NOMO-1 treated with DMSO at 0.1 percent for 48 hours (cell line): Measurements from ENCODE around the gene SV2B.

Source experiments
- DNase-seq: peaks from one replicate; lab custom pipeline; 2025; ENCODE audit not compliant: unreplicated experiment; lab: John Stamatoyannopoulos, UW

Gene SV2B

DNA sequence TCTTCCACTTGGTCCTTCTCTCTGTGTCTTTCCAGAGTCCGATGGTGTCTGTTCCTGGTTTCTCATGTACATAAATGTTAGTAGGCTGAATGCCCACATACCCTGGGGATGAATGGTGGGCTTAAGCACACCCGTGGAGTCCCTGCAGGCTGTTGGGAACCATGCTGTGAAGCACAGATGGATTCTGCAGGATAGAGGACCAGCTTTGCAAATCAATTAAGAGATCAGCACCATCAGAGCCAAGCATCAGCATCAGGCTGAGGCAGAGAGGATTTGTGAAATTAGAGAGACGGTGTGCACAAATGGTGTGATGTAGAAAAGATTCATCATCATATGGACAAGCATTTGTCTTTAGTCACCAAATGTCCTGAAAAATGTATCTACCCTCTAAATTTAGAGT, 127.1 kb downstream of the SV2B start:
- DNase-seq: no peak

DNA sequence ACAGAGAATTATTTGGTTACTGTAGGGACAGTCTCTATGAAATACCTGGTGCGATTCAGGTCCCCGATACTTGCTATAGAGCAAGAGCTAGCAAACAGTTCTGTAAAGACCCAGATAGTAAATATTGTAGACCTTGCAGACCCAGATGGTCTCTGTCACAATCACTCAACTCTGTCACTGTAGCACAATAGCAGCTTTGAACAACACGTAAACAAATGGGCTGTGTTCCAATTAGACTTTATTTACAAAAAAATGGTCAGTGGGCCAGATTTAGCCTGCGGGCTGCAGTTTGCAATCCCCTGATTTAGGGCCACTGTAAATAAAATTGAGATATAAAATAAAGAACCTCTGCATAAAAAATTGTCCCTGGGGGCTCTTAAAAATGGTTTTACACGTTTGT, 127.7 kb downstream of the SV2B start:
- DNase-seq: no peak

DNA sequence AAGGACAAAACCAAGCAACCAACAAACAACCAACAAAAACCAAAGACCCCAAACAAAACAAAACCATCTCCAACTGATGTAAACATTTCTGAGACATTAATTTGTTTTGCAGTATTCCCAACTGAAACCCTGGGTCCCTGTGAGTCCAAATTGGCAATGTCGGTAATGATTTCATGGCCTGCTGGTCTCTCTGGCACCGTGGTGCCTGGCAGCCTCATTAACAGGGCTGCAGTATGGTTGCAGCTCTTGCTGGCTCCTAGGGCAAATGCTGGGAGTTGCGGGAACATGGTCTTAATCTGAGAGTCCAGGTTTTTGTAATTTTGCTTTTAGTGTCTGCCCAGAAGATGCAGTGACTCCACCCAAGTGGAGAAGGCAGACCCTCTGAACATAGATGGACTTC, 128.3 kb downstream of the SV2B start:
- no peak for DNase-seq

DNA sequence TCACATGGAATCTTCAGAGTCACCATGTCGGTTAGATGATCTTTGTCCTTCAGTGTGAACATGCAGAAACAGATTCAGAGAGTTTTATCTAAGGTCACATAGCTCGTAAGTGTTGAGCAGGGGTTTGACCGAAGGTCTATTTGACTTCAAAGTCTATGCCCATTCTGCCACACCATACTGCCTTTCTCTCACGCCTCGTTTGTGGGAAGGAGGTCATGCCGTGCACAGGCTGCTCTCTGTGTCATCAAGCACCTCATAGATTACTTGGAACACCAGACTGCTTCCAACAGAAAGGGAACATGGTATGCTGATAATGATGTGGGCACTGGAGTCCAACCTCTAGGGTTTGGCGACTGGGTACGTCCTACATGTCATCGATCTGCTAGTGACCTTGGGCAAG, 128.8 kb downstream of the SV2B start:
- no peak for DNase-seq

DNA sequence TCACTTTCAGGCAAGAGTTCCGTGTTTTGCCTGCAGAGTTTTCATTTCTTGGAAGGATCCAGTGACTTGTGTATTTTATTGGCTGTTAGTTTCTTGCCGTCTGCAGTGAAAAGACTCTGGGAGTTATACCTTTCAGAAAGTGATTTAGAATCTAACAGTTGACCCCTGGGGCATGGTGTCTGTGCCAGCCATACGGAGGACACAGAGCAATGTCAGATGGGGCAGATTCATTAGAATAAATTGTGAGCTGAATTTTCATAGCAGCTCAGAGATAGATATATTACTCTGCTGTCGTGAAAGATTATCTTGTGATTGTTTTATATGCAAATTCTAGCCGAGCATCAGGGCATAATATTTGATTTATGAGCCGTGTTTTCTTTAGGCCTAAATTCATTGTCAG, 131.6 kb downstream of the SV2B start:
- no peak for DNase-seq

DNA sequence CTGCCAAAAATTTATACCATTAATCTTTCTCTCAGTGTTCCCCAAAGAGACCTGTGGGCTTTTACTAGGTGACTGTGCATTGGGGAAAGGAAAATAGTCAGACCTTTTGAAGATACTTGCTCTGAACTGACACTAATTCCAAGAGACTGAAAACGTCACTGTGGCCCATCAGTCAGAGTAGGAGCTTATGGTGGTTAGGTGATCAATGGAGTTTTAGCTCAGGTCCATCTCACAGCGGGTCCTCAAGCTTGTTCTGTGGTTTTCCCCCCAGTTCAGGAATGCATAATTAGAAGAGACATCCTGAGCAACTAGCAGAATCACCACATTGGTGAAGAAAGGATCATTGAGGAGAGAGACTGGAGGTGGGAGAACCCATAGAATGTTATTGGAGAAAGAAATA, 134.7 kb downstream of the SV2B start:
- DNase-seq: no peak

DNA sequence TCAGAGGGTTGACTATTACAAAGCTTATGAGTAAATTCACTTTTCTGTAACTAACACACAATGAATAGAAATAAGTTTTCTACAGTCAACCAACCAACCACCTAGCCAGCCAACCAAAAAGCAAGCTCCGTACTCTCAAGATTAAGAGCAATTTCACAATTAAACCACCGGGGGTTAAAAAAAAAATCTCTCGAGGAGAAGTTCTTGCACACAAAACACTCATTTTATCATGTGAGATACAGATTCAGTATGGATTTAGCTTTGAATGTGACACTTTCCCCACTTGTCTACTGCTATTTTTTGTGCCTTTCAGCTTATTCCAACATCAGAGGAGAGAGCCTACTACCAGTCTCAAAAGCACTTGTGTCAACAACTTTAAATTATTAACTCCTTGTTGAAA, 135.3 kb downstream of the SV2B start:
- no peak for DNase-seq

DNA sequence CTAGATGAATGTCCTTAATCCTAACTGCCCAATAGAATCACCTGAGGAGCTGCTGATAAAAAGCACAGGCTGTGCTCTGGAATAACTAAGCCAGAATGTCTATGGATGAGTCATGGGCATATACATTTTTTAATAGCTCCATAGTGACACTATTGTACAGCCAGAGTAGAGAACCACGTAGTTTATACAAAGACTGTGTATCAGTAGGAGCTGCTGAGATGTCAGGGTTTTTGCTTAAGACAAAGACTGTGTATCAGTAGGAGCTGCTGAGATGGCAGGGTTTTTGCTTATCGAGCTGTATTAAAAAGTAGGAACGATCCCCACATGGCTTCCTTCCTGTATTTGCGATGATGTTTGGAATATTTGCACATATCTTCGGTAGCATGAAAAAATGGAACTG, 137.4 kb downstream of the SV2B start:
- no peak for DNase-seq

DNA sequence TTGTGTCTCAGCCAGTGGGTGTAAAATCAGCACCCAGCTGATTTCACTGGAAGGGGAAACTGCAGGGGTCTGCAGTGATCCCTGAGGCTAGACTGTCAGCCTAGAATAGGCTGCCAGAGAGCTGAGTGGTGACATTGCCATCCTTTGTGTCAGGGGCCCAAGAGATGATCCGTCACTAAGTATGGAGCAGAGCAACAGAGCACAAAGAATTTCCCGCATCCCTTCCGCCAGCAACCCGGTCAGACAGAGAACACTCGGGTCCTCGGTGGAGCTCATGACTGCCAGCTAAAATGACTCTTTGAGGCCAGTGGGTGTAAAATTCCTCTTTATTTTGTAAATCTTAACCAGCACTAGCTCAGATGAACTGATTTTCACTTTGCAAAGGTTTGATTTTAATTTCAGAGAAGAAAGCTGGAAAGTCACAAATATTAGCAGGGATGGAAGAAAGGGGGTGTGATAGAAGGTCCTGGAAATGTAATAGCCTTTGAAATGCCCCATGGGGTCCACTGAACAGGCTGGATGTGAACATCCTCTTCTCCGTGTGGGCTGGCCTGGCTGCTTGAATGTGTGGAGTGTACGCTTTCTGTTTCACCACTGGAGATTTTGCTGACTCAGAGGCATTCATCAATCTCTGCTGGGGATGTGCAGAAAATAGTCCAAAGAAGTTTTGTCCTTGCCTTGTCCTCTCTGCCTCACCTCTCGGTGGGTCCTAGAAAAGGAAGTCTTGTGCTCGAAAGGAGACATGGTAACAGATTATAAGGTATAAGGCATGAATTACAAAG, 138.8 kb downstream of the SV2B start:
- no peak for DNase-seq

DNA sequence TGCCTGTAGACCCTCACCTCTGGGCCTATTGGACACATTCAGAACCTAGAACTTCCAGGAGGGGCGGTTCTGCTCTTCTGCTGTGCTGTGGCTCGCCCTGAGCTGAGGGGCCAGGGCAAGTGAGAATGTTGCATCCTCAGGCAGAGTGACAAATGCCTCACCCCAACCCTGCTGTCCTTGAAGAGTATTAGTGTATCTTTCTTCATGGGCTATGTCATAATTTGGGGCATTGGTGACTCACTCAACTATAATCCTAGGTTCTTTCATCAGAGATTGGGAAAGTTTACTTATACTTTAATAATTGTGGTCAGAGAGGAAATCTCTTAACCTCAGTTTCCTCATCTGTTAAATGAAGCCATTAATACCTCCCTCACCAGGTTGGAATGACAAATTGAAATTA, 143.8 kb downstream of the SV2B start:
- peak; percentile 73 for DNase-seq

DNA sequence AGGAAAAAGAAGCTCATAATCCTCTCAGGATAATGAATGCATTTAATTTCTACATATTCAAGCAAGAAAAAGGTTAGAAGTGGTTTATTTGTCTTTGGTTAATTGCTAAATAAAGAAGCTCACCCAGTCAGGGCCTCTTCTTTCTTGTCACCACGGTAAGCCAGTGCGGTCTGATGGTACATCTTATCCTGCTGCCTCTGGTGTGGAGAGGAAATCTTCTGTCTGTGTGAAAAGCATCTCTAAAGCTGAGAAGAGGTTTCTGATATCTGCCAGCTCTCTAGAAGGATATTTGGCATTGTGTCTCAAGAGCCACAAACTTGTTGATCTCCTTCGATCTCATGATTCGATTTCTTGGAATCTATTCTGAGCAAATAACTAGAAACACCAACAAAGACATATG, 144.9 kb downstream of the SV2B start:
- no peak for DNase-seq

DNA sequence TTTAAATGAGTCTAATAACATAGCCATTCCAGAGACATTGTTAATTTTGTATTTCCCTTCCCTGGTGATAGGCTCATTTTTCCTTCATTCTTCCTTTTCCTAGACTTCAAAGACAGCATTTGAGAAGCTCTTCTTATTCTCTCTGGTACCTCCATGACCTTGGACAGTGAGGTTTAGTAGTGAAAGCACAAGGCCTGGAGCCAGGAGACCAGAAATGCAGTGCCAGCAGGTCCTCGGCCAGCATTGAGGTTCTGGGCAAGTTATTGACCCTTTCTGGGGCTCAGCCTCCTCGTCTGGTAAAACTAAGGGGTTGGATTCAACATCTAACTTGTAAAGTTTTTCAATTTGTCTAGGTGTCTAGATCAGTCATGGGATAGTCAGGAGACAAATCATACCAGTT, 146.9 kb downstream of the SV2B start:
- DNase-seq: no peak

DNA sequence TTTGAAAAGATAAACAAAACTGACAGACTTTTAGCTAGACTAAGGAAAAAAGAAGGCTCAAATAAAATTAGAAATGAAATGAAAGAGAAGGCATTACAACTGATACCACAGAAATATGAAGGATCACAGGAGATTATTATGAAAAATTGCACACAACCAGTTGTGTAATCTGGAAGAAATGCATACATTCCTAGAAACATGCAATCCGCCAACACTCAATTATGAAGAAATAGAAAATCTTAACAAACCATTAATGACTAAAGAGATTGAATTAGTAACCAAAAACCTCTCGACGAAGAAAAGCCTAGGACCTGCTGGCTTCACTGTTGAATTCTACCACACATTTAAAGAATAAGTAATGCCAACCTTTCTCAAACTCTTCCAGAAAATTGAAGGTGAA, 149.5 kb downstream of the SV2B start:
- no peak for DNase-seq

DNA sequence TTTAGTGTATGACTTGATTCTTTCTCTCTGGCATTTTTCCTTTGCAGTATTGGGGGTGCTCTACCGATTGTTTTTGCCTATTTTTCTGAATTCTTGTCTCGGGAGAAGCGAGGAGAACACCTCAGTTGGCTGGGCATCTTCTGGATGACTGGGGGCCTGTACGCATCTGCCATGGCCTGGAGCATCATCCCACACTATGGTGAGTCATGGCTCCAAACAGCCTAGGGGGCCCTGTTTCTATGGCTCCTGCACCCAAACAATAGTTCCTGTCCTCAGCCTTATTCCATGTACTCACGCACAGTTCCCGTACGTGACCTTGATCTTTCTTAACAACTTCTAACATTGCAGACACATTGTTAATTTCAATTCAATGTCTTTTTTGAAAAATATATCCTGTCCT, 152.3 kb downstream of the SV2B start:
- DNase-seq: no peak

DNA sequence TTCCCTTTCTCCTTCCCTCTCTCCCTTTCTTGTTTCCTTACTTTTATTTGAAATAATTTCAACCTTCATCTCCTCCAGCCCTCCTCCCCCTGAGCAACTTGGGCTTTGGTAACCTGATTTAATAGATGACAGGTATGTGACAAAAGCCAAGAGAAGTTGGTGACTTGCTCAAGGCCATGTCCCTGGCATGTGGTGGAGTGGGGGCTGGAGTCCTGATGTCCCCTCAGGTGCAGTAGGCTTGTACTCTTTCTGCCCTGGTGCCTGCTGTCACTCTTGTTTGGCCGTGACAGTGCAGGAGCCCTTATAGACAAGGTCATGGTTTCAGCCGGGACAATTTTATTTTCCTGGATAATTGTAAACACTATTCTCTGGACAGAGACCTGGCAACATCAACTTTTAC, 152.7 kb downstream of the SV2B start:
- DNase-seq: no peak

DNA sequence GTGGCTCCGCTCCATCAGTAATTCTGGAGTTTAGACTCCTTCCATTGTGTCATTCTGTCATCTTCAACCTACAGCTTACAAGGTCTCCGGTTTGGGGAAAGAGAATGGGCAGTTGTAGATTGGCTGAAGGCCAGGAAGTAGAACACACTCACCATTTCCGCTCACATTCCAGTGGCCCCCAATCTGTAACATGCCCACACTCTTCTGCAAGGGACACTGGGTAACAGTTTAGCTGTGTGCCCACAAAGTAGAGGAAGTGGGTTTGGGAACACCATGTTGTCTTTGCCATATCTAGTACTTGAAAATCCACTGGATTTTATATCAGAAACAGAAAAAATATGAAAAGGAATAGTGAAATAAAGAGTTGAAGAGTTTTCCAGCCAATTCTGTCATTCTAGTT, 153.5 kb downstream of the SV2B start:
- no peak for DNase-seq

DNA sequence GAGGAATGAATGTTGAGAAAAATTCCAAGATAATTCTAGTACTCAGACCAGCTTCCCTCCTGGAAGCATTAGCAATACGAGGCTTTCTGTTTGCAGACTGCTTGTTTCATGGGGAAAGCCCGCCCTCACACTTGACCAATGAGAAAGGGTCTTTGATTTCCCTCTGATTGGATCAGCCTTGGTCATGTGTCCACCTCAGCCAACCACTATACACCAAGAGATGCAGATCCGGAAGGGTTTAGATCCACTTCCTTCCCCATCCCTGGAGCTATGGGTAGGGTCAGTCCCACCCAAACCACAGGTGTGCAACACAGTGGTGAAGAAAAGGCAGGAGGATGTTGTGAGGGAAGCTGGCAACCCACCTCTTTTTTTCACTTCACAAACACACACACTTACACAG, 154.7 kb downstream of the SV2B start:
- DNase-seq: no peak

DNA sequence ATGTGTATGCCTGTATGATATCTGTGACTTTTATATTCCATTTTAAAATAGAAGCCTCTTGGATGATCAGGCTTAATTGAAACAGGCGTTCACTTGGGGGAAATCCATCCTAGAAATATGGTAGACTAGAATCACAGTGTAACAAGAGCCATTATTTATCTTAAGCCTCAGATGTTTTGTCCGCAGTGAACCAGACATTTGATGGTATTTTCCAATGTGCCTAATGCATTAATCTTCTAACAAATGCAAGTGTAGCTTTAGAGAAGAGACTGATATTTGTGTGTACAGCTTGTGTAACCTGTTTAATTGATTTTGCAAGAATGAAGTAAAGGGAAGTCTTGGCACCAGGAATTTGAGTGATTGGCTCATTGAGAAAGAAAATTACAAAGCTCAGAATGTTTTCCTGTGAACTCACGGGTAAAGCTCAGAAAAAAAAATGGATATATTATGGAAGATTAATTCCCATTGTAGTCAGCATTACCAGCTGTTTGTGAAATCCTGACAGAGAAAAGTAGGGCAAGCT, 155.7 kb downstream of the SV2B start:
- peak; percentile 69 for DNase-seq

DNA sequence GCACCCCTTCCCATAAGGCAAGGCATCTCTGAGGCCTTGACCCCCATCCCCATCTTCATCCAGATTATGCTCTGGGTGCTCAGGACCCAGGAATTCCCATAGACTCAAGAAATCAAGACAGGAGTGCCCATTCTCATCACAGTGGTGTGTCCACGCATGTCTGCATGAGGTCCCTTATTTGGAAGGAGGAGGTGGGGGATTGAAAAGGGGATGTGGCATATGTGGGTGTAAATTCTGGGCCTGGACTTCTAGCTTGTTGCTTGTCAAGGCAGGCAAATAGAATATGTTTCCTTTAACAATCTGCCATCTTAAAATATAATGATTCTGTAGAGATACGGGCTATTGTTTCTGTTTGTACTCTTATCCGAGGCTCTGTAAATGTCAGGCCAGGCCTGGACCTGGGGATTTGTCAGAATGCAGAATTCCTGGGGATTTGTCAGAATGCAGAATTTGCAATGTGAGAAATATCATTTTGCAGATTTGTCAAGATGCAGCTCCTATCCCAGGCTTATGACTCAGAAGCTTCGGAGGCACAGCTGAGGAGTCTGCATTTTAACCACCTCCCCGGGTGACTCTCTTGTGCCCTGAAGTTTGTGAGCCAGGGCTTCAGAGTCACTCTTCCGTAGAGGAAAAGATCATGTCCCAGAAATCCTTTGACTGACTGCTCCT, 157.8 kb downstream of the SV2B start:
- DNase-seq: no peak

DNA sequence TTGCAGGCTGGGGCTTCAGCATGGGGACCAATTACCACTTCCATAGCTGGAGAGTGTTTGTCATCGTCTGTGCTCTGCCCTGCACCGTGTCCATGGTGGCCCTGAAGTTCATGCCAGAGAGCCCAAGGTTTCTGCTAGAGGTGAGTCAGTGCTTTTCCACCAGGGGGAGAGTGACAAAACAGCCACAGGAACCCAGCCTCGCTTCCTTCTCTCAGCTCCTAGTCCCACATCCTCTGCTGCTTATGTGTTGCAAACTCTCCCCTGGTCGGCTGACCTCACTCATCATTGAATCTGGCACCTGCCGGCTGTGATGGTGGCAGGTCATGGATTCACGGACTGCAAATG, 158.3 kb downstream of the SV2B start:
- DNase-seq: peak; percentile 80

DNA sequence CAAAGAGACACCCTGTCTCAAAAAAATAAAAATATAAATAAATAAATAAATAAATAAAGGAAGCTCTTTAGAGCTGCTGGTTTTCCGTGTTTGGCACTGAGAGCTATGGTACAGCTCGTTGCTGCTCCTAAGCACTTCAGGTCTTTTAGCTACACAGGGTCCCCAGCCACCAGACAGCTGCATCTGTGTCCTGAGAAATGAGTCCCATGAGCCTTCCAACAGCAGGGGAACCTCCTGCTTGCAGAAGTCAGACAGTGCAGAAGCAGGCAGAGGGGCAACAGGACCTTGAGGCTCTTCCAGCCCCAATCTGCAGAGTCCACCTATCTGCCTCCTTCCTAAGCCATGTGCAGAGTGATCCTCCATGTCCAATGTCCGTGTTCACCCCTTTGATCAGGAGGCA, 159.0 kb downstream of the SV2B start:
- DNase-seq: no peak

DNA sequence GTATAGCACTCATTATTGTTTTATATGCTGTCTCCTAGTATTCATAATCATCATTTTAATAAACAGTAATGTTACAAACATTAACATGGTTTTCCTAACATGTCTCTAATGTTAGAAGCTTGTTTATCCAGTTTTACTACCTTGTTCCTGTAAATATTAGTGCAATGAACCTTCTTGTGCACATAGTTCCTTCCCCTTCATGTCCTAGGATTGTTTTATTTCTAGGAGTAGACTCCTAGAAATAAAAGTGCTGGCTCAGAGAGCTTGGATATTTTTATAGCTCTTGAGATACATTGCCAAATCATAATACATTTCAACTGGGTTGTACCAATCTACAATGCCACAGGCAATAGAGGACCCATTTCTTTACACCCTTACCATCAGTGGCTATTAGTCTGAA, 161.3 kb downstream of the SV2B start:
- no peak for DNase-seq
